SU-DHL-6 (cell line): Measurements from ENCODE around the gene TMEM138.

Experiments used
- EZH2phosphoT487 ChIP-seq: fragments of 200-600 bp; sonication (generic), shearing (Covaris generic); conservative IDR thresholded peaks from 2 replicates; pipeline ENCODE4 v1.6.1; 2018; ENCODE audit warnings: mild to moderate bottlenecking, antibody characterized with exemption, low read length, moderate library complexity, mixed read lengths
- TF ChIP-seq, protein P1 (sequence below): fragments of 200-600 bp; sonication (generic); IDR thresholded peaks from one replicate; pipeline ENCODE4 v1.5.1; 2017; ENCODE audit warnings: antibody characterized with exemption, mild to moderate bottlenecking, low read length, moderate library complexity; ENCODE audit not compliant: insufficient read depth, poor library complexity, severe bottlenecking

DNA sequence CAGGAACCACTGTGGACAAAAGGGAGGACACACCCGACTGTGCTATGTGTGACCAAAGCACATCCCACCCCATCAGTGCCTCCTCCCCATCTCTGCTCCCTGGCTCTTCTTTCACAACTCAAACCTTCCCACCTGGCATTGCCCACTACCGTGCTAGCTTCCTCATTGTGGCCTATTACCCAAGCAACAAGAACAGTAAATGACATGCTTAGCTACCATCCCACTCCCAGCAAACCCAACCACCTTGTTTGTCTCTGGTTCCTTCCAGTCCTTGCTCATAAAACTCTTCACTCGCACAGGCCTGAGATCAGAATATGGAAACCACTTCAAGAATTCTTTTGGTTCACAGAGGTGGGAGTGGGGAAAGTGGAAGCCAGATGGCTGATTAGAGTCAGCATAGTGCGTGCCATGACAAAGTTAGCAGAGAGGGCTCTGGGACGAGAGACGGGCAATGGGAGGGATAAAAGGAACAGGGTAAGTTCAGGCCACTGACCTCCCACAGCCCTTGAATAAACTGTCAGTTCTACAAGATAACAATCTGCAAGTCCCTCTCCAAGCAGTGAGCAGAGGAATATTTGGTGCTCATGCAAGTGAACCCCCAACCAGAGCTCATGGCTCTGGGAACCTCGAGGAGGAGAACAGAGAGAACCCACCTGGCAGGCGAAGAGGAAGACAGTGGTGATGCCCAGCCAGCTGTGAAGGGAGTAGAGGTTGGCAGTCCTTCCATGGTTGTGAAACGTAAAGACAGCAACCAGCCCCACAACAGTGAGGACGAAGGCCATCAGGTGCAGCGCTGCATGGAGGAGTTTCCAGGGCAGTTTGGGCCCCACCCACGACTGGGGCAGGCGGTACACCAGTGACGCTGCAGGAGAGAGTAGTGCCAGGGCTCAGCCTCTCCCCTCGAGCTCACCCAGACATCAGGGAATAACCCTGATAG lies 8.8 kb upstream of the TMEM138 start:
- TF ChIP-seq, protein P1, sequence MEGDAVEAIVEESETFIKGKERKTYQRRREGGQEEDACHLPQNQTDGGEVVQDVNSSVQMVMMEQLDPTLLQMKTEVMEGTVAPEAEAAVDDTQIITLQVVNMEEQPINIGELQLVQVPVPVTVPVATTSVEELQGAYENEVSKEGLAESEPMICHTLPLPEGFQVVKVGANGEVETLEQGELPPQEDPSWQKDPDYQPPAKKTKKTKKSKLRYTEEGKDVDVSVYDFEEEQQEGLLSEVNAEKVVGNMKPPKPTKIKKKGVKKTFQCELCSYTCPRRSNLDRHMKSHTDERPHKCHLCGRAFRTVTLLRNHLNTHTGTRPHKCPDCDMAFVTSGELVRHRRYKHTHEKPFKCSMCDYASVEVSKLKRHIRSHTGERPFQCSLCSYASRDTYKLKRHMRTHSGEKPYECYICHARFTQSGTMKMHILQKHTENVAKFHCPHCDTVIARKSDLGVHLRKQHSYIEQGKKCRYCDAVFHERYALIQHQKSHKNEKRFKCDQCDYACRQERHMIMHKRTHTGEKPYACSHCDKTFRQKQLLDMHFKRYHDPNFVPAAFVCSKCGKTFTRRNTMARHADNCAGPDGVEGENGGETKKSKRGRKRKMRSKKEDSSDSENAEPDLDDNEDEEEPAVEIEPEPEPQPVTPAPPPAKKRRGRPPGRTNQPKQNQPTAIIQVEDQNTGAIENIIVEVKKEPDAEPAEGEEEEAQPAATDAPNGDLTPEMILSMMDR = no peak
- no peak for TF ChIP-seq EZH2phosphoT487
